GM13976 (cell line): ENCODE measurements around the gene MOCOS.

Experiments
- DNase-seq: peaks from one replicate; pipeline ENCODE4 v3.0.0; 2012; ENCODE audit warnings: low spot score
- CTCF ChIP-seq: IDR thresholded peaks from 2 replicates; pipeline ENCODE4 v1.5.1; 2012; ENCODE audit warnings: borderline replicate concordance, mild to moderate bottlenecking; ENCODE audit not compliant: insufficient read depth; ENCODE audit errors: extremely low read depth, missing control alignments, control extremely low read depth
- in situ Hi-C: fragments of 300-500 bp; cut with MboI; formaldehyde crosslinking; loops from one replicate; pipeline ENCODE4 v1.12.0; 2022; ENCODE audit warnings: low sequenced_read_pairs, mixed read lengths, inconsistent platforms; ENCODE audit not compliant: unreplicated experiment

The MOCOS gene

GRCh38 chr18:36288689-36289088 lies 101.4 kb downstream of the MOCOS start:
- no peak for DNase-seq
- in situ Hi-C loops = loop anchor here (10.0 kb wide), 2 partner anchors 264 to 534 kb away; no protein-coding TSS in a partner anchor
- no peak for TF ChIP-seq CTCF

GRCh38 chr18:36294031-36294430 lies 106.7 kb downstream of the MOCOS start:
- in situ Hi-C loops = no loop called here
- DNase-seq = no peak
- no peak for TF ChIP-seq CTCF

GRCh38 chr18:36295214-36295613 lies 107.9 kb downstream of the MOCOS start:
- no peak for TF ChIP-seq CTCF
- DNase-seq = no peak
- in situ Hi-C loops = no loop called here

- TF ChIP-seq CTCF = no peak
- no peak for DNase-seq
- in situ Hi-C loops = no loop called here
Observed at GRCh38 chr18:36295880-36296301, 108.6 kb downstream of the MOCOS start.

GRCh38 chr18:36296650-36297416 lies 109.5 kb downstream of the MOCOS start:
- peak; percentile 24 for TF ChIP-seq CTCF
- in situ Hi-C loops = no loop called here
- DNase-seq = peak; percentile 66

GRCh38 chr18:36297417-36298125 lies 110.3 kb downstream of the MOCOS start, which contains the start of gene FHOD3:
TSS of gene FHOD3 (plus strand) at chr18:36297713. CDS start at chr18:36297836, 123 bp downstream.
- no peak for TF ChIP-seq CTCF
- DNase-seq = peak; percentile 86
- in situ Hi-C loops = no loop called here
